OCI-LY1 (cell line): Measurements from ENCODE around the gene PDZD11.

Source experiments
- CTCF ChIP-seq: fragments of 200-600 bp; sonication (generic), shearing (Covaris generic); IDR thresholded peaks from 2 replicates; pipeline ENCODE4 v1.5.1; 2017; ENCODE audit warnings: mild to moderate bottlenecking, antibody characterized with exemption, low read length, moderate library complexity, mixed read lengths
- EZH2 ChIP-seq: fragments of 200-600 bp; sonication (generic), shearing (Covaris generic); IDR thresholded peaks from 2 replicates; pipeline ENCODE4 v1.8.0; 2017; ENCODE audit warnings: borderline replicate concordance, mixed run types, mild to moderate bottlenecking, antibody characterized with exemption, low read length, moderate library complexity, mixed read lengths

GRCh38 chrX:70289168-70289792 lies 447 bp downstream of the PDZD11 start:
- no peak for TF ChIP-seq CTCF
- no peak for TF ChIP-seq EZH2
